GM06990 (cell line): ENCODE data around the gene TRHDE.

Source experiments
- DNase-seq: peaks from one replicate; pipeline ENCODE4 v3.0.0-alpha.2; 2011; ENCODE audit not compliant: insufficient read length; ENCODE audit errors: extremely low read depth
- H3K27me3 ChIP-seq: replicated peaks from 2 replicates; pipeline ENCODE4 v1.6.0; 2011; ENCODE audit warnings: low read length; ENCODE audit not compliant: control insufficient read depth, insufficient read depth
- H3K36me3 ChIP-seq: 2 replicates; pipeline ENCODE4 v1.5.1; 2011; ENCODE audit warnings: low read length; ENCODE audit not compliant: control insufficient read depth, insufficient read depth
- H3K4me3 ChIP-seq: replicated peaks from 2 replicates; pipeline ENCODE4 v1.5.1; 2011; ENCODE audit warnings: low read depth, mild to moderate bottlenecking, control low read depth, low read length
- TF ChIP-seq, protein P1 (sequence below): IDR thresholded peaks from 2 replicates; pipeline ENCODE4 v1.5.1; 2011; ENCODE audit warnings: low read length, control low read depth, mild to moderate bottlenecking, inconsistent platforms; ENCODE audit not compliant: insufficient read depth, poor library complexity, severe bottlenecking

The TRHDE gene

GRCh38 chr12:72272091-72272661 lies at the start of gene TRHDE:
Gene TRHDE, plus strand, starts transcription at chr12:72272370. Its CDS starts 274 bp downstream, at chr12:72272644.
- Histone ChIP-seq H3K36me3 (no peaks in the 10 kb centered on the region), H3K27me3 (no peaks in the 10 kb centered on the region; the same call in 1 of the 2 replicates), H3K4me3 (no peak within 1 kb of the TSS)
- TF ChIP-seq, protein P1, sequence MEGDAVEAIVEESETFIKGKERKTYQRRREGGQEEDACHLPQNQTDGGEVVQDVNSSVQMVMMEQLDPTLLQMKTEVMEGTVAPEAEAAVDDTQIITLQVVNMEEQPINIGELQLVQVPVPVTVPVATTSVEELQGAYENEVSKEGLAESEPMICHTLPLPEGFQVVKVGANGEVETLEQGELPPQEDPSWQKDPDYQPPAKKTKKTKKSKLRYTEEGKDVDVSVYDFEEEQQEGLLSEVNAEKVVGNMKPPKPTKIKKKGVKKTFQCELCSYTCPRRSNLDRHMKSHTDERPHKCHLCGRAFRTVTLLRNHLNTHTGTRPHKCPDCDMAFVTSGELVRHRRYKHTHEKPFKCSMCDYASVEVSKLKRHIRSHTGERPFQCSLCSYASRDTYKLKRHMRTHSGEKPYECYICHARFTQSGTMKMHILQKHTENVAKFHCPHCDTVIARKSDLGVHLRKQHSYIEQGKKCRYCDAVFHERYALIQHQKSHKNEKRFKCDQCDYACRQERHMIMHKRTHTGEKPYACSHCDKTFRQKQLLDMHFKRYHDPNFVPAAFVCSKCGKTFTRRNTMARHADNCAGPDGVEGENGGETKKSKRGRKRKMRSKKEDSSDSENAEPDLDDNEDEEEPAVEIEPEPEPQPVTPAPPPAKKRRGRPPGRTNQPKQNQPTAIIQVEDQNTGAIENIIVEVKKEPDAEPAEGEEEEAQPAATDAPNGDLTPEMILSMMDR, result no peak
- DNase-seq, result peak; percentile 3

DNA sequence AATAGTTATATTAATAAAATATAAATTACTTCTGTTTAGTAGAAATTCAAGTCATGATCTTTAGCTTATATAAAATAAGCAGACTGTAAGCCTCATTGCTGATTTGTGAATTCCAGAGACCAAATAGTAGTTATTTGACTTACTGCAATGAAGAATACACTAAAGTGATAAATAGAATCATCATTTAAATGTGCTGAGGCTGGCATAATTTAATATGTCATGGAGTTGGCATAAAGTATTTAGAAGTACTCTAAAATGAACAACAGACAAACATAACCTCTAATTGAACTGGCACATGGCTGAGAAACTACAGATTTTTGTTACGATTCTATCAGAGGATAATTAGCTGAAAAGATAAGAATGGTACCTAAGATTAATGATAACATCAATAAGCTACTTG lies 45.7 kb upstream of the TRHDE start:
- Histone ChIP-seq H3K27me3 (no peaks in the 10 kb centered on the region), H3K36me3 (no peaks in the 10 kb centered on the region), H3K4me3 (no peak overlapping the region)
- TF ChIP-seq, protein P1, result no peak
- no peak for DNase-seq

DNA sequence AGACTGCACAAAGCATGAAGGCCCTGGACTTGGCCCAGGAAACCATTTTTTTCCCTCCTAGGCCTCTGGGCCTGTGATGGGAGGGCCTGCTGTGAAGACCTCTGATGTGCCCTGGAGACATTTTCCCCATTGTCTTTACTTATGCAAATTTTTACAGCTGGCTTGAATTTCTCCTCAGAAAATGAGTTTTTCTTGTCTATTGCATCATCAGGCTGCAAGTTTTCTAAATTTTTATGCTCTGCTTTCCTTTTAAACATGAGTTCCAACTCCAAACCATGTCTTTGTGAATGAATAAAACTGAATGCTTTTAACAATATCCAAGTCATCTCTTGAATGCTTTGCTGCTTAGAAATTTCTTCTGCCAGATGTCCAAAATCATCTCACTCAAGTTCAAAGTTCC lies 43.7 kb upstream of the TRHDE start:
- no peak for DNase-seq
- no peaks in the 10 kb centered on the region for H3K27me3 ChIP-seq
- no peak overlapping the region for H3K4me3 ChIP-seq
- TF ChIP-seq, protein P1, result no peak
- no peaks in the 10 kb centered on the region for H3K36me3 ChIP-seq

DNA sequence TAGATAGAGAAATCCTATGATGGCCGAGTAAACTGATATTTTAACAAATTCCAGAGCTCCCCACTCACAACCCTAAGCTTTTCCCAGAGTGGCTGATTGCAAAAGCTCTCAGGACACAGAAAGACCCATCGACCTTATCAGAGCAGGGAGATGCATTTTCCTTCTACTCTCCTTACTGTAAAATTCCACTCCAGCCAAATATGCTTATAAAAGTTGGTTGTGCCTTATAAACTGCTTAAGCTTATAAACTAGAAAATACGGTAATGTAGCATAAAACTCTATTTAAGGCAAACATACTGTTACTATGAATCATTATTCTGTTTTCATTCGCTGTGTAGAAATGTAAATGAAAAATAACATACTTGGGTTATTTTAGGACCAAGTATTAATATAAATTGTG lies 41.6 kb upstream of the TRHDE start:
- Histone ChIP-seq H3K36me3 (no peaks in the 10 kb centered on the region), H3K27me3 (no peaks in the 10 kb centered on the region), H3K4me3 (no peak overlapping the region)
- TF ChIP-seq, protein P1, result no peak
- DNase-seq, result no peak

GRCh38 chr12:72234886-72235285 lies 37.3 kb upstream of the TRHDE start:
- Histone ChIP-seq H3K36me3 (no peaks in the 10 kb centered on the region), H3K4me3 (no peak overlapping the region), H3K27me3 (no peaks in the 10 kb centered on the region)
- no peak for DNase-seq
- TF ChIP-seq, protein P1, result no peak
